SH-SY5Y (cell line): ENCODE measurements around the gene DLGAP3.

Experiments used
- GATA2 ChIP-seq: IDR thresholded peaks from 2 replicates; pipeline ENCODE4 v1.6.1; 2011; ENCODE audit warnings: mild to moderate bottlenecking, low read depth, low read length
- GATA3 ChIP-seq: IDR thresholded peaks from 2 replicates; pipeline ENCODE4 v1.6.1; 2011; ENCODE audit warnings: low read depth, mild to moderate bottlenecking, low read length, moderate library complexity

GRCh38 chr1:34901919-34902318 is 27.5 kb downstream of the DLGAP3 start:
- TF ChIP-seq GATA2 (no peak), GATA3 (no peak)
